ENCODE measurements around the gene AUTS2.

DNA sequence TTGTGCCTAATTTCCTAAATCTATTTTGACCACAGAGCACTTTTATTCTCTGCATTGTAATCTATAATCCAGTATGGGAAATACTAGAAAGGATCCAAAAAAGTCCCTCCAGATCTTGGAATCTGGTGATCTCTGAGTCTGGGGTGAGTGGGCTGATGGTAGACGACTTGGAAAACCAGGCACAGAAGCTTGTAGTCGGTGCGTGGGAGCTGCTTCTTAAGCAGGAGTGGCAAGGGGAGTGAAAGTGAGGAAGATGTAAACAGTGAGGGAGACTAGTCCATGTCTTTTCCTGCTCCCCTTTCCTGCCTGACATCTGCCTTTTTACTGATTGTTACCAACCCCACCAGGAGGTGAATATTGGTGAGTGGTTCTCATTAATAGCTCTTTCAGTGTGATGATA lies 6.8 kb downstream of the AUTS2 start:
- TF ChIP-seq, protein P1, sequence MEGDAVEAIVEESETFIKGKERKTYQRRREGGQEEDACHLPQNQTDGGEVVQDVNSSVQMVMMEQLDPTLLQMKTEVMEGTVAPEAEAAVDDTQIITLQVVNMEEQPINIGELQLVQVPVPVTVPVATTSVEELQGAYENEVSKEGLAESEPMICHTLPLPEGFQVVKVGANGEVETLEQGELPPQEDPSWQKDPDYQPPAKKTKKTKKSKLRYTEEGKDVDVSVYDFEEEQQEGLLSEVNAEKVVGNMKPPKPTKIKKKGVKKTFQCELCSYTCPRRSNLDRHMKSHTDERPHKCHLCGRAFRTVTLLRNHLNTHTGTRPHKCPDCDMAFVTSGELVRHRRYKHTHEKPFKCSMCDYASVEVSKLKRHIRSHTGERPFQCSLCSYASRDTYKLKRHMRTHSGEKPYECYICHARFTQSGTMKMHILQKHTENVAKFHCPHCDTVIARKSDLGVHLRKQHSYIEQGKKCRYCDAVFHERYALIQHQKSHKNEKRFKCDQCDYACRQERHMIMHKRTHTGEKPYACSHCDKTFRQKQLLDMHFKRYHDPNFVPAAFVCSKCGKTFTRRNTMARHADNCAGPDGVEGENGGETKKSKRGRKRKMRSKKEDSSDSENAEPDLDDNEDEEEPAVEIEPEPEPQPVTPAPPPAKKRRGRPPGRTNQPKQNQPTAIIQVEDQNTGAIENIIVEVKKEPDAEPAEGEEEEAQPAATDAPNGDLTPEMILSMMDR (IDR thresholded peaks at IDR 0.05): no peak
- TF ChIP-seq POLR2A (IDR thresholded peaks at IDR 0.05) (no peak), POLR2AphosphoS5 (IDR thresholded peaks at IDR 0.05) (no peak), EP300 (IDR thresholded peaks at IDR 0.05) (no peak)
